IPS-18a (cell line): Measurements from ENCODE around the gene CAMK2D.

ENCODE experiments used
- H3K27ac ChIP-seq: one replicate; pipeline ENCODE4 v1.5.1; 2013; ENCODE audit warnings: low read length
- H3K27me3 ChIP-seq: one replicate; pipeline ENCODE4 v1.6.1; 2013; ENCODE audit warnings: mild to moderate bottlenecking, low read length; ENCODE audit not compliant: control insufficient read depth, insufficient read depth
- H3K36me3 ChIP-seq: one replicate; pipeline ENCODE4 v1.6.1; 2013; ENCODE audit warnings: low read depth, low read length; ENCODE audit not compliant: control insufficient read depth
- H3K4me1 ChIP-seq: one replicate; pipeline ENCODE4 v1.6.1; 2013; ENCODE audit warnings: low read depth, low read length; ENCODE audit not compliant: control insufficient read depth
- H3K4me3 ChIP-seq: one replicate; pipeline ENCODE4 v1.5.1; 2013; ENCODE audit warnings: low read length
- H3K9ac ChIP-seq: one replicate; pipeline ENCODE4 v1.6.1; 2013; ENCODE audit warnings: mild to moderate bottlenecking, low read length, moderate library complexity
- H3K9me3 ChIP-seq: one replicate; pipeline ENCODE4 v1.6.1; 2013; ENCODE audit warnings: low read depth, low read length; ENCODE audit not compliant: control insufficient read depth

CAMK2D gene

GRCh38 chr4:113461281-113461680 lies 300.3 kb downstream of the CAMK2D start:
- no peak overlapping the region for H3K4me3 ChIP-seq
- no peaks in the 10 kb centered on the region for H3K4me1 ChIP-seq
- H3K9me3 ChIP-seq = no peaks in the 10 kb centered on the region
- H3K9ac ChIP-seq = no peak overlapping the region
- H3K27me3 ChIP-seq = no peaks in the 10 kb centered on the region
- H3K36me3 ChIP-seq = no peaks in the 10 kb centered on the region
- H3K27ac ChIP-seq = no peak overlapping the region

DNA sequence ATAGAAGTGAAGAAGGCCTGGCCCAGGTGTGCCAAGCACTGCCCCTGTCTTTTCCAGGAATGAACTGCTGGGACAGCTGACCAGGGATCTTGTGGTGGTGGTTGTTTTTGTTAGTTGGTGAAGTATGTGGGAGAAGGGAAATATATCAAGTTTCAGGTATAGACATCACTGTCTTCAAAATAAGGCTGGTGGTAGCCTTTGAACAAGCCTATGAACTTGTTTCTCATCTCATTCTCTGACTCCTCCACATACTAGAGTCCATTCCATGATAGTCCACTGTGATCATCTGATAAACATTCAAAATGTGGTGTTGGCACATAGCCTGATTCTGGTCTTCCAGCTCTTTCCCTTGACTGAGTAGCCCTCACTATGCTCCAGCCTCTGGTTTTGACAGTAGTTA lies 303.7 kb downstream of the CAMK2D start:
- H3K27me3 ChIP-seq = no peaks in the 10 kb centered on the region
- no peak overlapping the region for H3K9ac ChIP-seq
- H3K4me1 ChIP-seq = peaks cover 29% of the 10 kb centered on the region
- no peaks in the 10 kb centered on the region for H3K9me3 ChIP-seq
- H3K27ac ChIP-seq = no peak overlapping the region
- no peak overlapping the region for H3K4me3 ChIP-seq
- no peaks in the 10 kb centered on the region for H3K36me3 ChIP-seq

DNA sequence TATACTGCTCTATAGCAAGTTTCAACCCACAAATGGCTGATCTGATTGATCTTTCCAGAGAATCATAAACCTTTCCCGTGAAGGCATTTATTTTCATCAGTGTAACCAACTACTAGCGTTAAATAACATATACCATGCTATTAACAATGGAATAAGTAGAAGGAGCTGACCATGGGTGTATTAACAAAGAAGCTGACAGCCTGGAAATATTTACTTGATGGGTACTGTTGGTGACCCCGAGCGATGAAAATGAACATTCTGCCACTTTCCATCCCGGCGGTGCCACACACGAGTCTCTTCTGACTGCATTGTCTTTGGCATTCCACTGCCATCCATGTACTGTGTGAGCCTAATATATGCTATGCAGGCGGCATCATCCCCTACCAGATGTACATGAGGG lies 304.4 kb downstream of the CAMK2D start:
- no peaks in the 10 kb centered on the region for H3K9me3 ChIP-seq
- H3K9ac ChIP-seq = no peak overlapping the region
- H3K4me1 ChIP-seq = peaks cover 35% of the 10 kb centered on the region
- no peak overlapping the region for H3K27ac ChIP-seq
- H3K36me3 ChIP-seq = no peaks in the 10 kb centered on the region
- no peak overlapping the region for H3K4me3 ChIP-seq
- H3K27me3 ChIP-seq = no peaks in the 10 kb centered on the region

- Histone ChIP-seq H3K9ac (no peak overlapping the region), H3K9me3 (no peaks in the 10 kb centered on the region), H3K4me1 (peaks cover 51% of the 10 kb centered on the region), H3K36me3 (no peaks in the 10 kb centered on the region), H3K27me3 (no peaks in the 10 kb centered on the region), H3K4me3 (no peak overlapping the region), H3K27ac (no peak overlapping the region)
Observed at GRCh38 chr4:113455061-113455460, 306.5 kb downstream of the CAMK2D start.

- Histone ChIP-seq H3K27me3 (no peaks in the 10 kb centered on the region), H3K9me3 (no peaks in the 10 kb centered on the region), H3K4me1 (peaks cover 51% of the 10 kb centered on the region), H3K27ac (peak overlapping the region; percentile 97), H3K9ac (peak overlapping the region; percentile 55), H3K36me3 (no peaks in the 10 kb centered on the region), H3K4me3 (peak overlapping the region; percentile 49)
Observed at GRCh38 chr4:113452868-113453620, 308.5 kb downstream of the CAMK2D start.

- no peak overlapping the region for H3K9ac ChIP-seq
- H3K27ac ChIP-seq = no peak overlapping the region
- H3K4me3 ChIP-seq = no peak overlapping the region
- no peaks in the 10 kb centered on the region for H3K9me3 ChIP-seq
- peaks cover 51% of the 10 kb centered on the region for H3K4me1 ChIP-seq
- H3K27me3 ChIP-seq = no peaks in the 10 kb centered on the region
- no peaks in the 10 kb centered on the region for H3K36me3 ChIP-seq
Observed at GRCh38 chr4:113452152-113452551, 309.4 kb downstream of the CAMK2D start.

DNA sequence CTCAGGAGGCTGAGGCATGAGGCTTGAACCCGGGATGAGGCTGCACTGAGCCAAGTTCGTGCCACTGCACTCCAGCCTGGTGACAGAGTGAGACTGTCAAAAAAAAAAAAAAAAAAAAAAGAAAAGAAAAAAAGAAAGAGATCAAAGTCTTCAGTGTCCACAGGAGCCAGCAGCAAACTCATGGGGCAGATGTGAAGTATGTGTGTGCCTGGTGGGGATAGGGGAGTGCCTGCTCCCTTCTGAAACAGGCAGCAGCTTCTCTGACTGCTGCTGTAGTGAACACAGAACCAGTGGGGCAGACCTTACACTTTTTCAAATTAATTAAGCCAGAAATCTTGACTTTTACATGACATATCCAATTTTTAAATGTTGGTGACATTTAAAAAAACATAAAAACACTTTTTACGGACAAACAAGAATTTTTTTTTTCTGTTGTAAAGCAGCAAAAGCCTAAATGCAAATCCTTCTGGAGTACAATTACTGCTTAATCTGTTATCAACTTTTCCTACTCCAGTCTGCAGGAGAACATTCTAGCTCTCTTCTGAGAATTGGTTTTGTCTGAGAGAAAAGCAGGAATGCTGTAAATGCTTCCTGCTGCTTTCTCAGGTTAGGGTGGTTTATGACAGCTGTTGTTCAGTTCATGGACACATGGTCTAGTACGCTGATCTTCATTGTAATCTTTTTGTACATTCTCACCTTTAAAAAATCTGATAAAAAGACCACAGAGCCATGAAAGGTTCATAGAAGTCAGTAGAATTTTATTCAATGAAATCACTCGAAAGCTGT lies 311.1 kb downstream of the CAMK2D start:
- Histone ChIP-seq H3K27me3 (no peaks in the 10 kb centered on the region), H3K4me1 (peaks cover 52% of the 10 kb centered on the region), H3K9me3 (no peaks in the 10 kb centered on the region), H3K27ac (no peak overlapping the region), H3K36me3 (no peaks in the 10 kb centered on the region), H3K4me3 (no peak overlapping the region), H3K9ac (no peak overlapping the region)

- Histone ChIP-seq H3K4me1 (peaks cover 42% of the 10 kb centered on the region), H3K9ac (no peak overlapping the region), H3K9me3 (no peaks in the 10 kb centered on the region), H3K27me3 (no peaks in the 10 kb centered on the region), H3K36me3 (no peaks in the 10 kb centered on the region), H3K27ac (no peak overlapping the region), H3K4me3 (no peak overlapping the region)
Observed at GRCh38 chr4:113449410-113449974, 312.0 kb downstream of the CAMK2D start.

- Histone ChIP-seq H3K27me3 (no peaks in the 10 kb centered on the region), H3K9ac (no peak overlapping the region), H3K36me3 (no peaks in the 10 kb centered on the region), H3K4me1 (peaks cover 25% of the 10 kb centered on the region), H3K4me3 (no peak overlapping the region), H3K9me3 (no peaks in the 10 kb centered on the region), H3K27ac (no peak overlapping the region)
Observed at GRCh38 chr4:113447769-113448168, 313.8 kb downstream of the CAMK2D start.

- Histone ChIP-seq H3K27me3 (no peaks in the 10 kb centered on the region), H3K4me3 (no peak overlapping the region), H3K9ac (no peak overlapping the region), H3K27ac (no peak overlapping the region), H3K9me3 (no peaks in the 10 kb centered on the region), H3K36me3 (no peaks in the 10 kb centered on the region), H3K4me1 (peaks cover 19% of the 10 kb centered on the region)
Observed at GRCh38 chr4:113447061-113447460, 314.5 kb downstream of the CAMK2D start.

- H3K9ac ChIP-seq = no peak overlapping the region
- H3K4me1 ChIP-seq = peaks cover 9% of the 10 kb centered on the region
Observed at GRCh38 chr4:113446019-113446418, 315.5 kb downstream of the CAMK2D start.

More at GRCh38 chr4:113446019-113446418, 315.5 kb downstream of the CAMK2D start:
- H3K27ac ChIP-seq = no peak overlapping the region
- H3K4me3 ChIP-seq = no peak overlapping the region
- no peaks in the 10 kb centered on the region for H3K9me3 ChIP-seq
- no peaks in the 10 kb centered on the region for H3K36me3 ChIP-seq
- H3K27me3 ChIP-seq = no peaks in the 10 kb centered on the region
